GM23338 (cell line): ENCODE measurements around the gene ANKFY1. TPM values are rescaled to one million over a fixed set of nuclear protein-coding genes. Genes with fewer than 3 reads are reported as not detected.

Source experiments
- ATAC-seq: fragments of 200-7000 bp; cut with Tn5 transposase; 3 replicates; pipeline ENCODE4 v1.9.1; 2020
- DNase-seq: peaks from one replicate; pipeline ENCODE4 v3.0.0-alpha.2; 2015; ENCODE audit warnings: low spot score
- H2AFZ ChIP-seq: fragments of 200-600 bp; sonication (generic); 2 replicates; pipeline ENCODE4 v1.8.0; 2016; ENCODE audit warnings: antibody characterized with exemption, mild to moderate bottlenecking, moderate library complexity
- H3F3A ChIP-seq: fragments of 200-600 bp; sonication (generic); replicated peaks from 2 replicates; pipeline ENCODE4 v1.8.0; 2017; ENCODE audit warnings: antibody characterized with exemption, mixed run types, low read depth
- H3K27ac ChIP-seq: fragments of 200-600 bp; sonication (generic); 2 replicates; pipeline ENCODE4 v1.6.1; 2016; ENCODE audit warnings: low read depth
- H3K27me3 ChIP-seq: fragments of 200-600 bp; sonication (generic); 2 replicates; pipeline ENCODE4 v1.8.0; 2016; ENCODE audit warnings: mild to moderate bottlenecking, mixed run types, moderate library complexity; ENCODE audit not compliant: insufficient read depth
- H3K36me3 ChIP-seq: fragments of 200-600 bp; sonication (generic); 2 replicates; pipeline ENCODE4 v1.8.0; 2016; ENCODE audit warnings: mild to moderate bottlenecking; ENCODE audit not compliant: insufficient read depth
- H3K4me1 ChIP-seq: fragments of 200-600 bp; sonication (generic); 2 replicates; pipeline ENCODE4 v1.8.0; 2016; ENCODE audit warnings: mild to moderate bottlenecking, moderate library complexity; ENCODE audit not compliant: insufficient read depth
- H3K4me2 ChIP-seq: fragments of 200-600 bp; sonication (generic); 2 replicates; pipeline ENCODE4 v1.7.1; 2017; ENCODE audit warnings: mixed run types
- H3K4me3 ChIP-seq: fragments of 200-600 bp; sonication (generic); 2 replicates; pipeline ENCODE4 v1.6.1; 2016; ENCODE audit warnings: mixed run types
- H3K79me2 ChIP-seq: fragments of 200-600 bp; sonication (generic); replicated peaks from 2 replicates; pipeline ENCODE4 v1.8.0; 2017; ENCODE audit warnings: mild to moderate bottlenecking; ENCODE audit not compliant: insufficient read depth
- H3K9me2 ChIP-seq: fragments of 200-600 bp; sonication (generic); 2 replicates; pipeline ENCODE4 v1.8.0; 2017; ENCODE audit not compliant: insufficient read depth
- H4K20me1 ChIP-seq: fragments of 200-600 bp; sonication (generic); replicated peaks from 2 replicates; pipeline ENCODE4 v1.8.0; 2017; ENCODE audit warnings: mild to moderate bottlenecking; ENCODE audit not compliant: insufficient read depth
- H3K27ac Mint-ChIP-seq: 2 replicates; pipeline ENCODE4 v1.8.0; 2020; ENCODE audit warnings: inconsistent platforms, mild to moderate bottlenecking, moderate library complexity, mixed read lengths
- H3K27me3 Mint-ChIP-seq: 3 replicates; pipeline ENCODE4 v1.8.0; 2022; ENCODE audit warnings: low read depth, mild to moderate bottlenecking, moderate library complexity, mixed read lengths, inconsistent platforms; ENCODE audit not compliant: insufficient read depth, poor library complexity
- H3K36me3 Mint-ChIP-seq: 3 replicates; pipeline ENCODE4 v1.8.0; 2021; ENCODE audit warnings: low read depth, mild to moderate bottlenecking, inconsistent platforms, moderate library complexity, mixed read lengths
- H3K4me1 Mint-ChIP-seq: 3 replicates; pipeline ENCODE4 v1.8.0; 2020; ENCODE audit warnings: mild to moderate bottlenecking, inconsistent platforms, mixed read lengths
- H3K4me3 Mint-ChIP-seq: 3 replicates; pipeline ENCODE4 v1.8.0; 2021; ENCODE audit warnings: moderate library complexity, mild to moderate bottlenecking, inconsistent platforms, mixed read lengths
- H3K9me3 Mint-ChIP-seq: 3 replicates; pipeline ENCODE4 v1.8.0; 2020; ENCODE audit warnings: moderate library complexity, mild to moderate bottlenecking, inconsistent platforms, mixed read lengths
- JUNB ChIP-seq: IDR thresholded peaks from one replicate; pipeline ENCODE4 v1.6.1; 2016; ENCODE audit warnings: antibody characterized with exemption; ENCODE audit not compliant: unreplicated experiment
- NANOG ChIP-seq: IDR thresholded peaks from 2 replicates; pipeline ENCODE4 v1.6.1; 2016; ENCODE audit warnings: antibody characterized with exemption, borderline replicate concordance
- STAT1 ChIP-seq: IDR thresholded peaks from one replicate; pipeline ENCODE4 v1.6.1; 2016; ENCODE audit warnings: antibody characterized with exemption; ENCODE audit not compliant: unreplicated experiment
- polyA plus RNA-seq: library from polyadenylated mRNA; unstranded; fragments of >200 nt; fragmentation: Nextera tagmentation; extraction: Ambion mirVana; gene quantifications from 2 replicates; pipeline ENCODE4 v1.2.1, GENCODE V29; 2016
- total RNA-seq: library from RNA; depleted of rRNA; stranded (reverse); fragments of >200 nt; shearing (Covaris generic); gene quantifications from 2 replicates; pipeline ENCODE4 v1.2.3, GENCODE V29; 2014
- TF ChIP-seq, protein P1 (sequence below): fragments of 250-450 bp; sonication (Bioruptor Pico); IDR thresholded peaks from 2 replicates; pipeline ENCODE4 v1.5.0; 2020; ENCODE audit warnings: mild to moderate bottlenecking, moderate library complexity
- TF ChIP-seq, protein P2 (sequence below): IDR thresholded peaks from one replicate; pipeline ENCODE4 v1.6.1; 2018; ENCODE audit warnings: antibody characterized with exemption; ENCODE audit not compliant: unreplicated experiment
- TF ChIP-seq, protein P3 (sequence below): IDR thresholded peaks from 2 replicates; pipeline ENCODE4 v1.6.1; 2016; ENCODE audit warnings: antibody characterized with exemption

Gene ANKFY1
- total and polyA plus RNA-seq, 2 experiments from 2014 or later: 12.9 to 44.4 TPM

DNA sequence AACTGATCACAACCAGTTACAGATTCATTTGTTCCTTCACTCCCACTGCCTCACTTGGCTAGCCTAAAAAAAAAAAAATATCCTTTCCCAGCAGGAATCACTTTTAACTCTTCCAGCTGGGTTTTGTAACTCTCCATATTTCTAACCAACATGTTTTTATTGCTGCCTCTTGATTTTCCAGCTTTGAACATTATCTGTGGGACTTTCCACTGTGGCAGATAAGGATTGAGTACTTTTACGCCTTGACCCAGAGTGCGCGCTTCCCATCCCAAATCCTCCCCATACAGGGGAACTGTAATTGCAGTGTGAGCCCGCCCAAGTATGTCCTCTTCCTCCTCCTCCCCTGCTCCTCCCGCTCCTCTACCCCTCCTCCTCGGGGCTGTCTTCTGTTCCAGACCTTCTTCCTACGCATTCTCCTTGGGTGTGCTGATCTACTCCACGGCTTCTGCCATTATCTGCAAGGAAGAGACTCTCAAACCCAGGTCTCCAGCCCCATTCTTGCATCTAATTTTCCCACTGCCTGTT lies 77.4 kb downstream of the ANKFY1 start (continued):
- TF ChIP-seq, protein P1, sequence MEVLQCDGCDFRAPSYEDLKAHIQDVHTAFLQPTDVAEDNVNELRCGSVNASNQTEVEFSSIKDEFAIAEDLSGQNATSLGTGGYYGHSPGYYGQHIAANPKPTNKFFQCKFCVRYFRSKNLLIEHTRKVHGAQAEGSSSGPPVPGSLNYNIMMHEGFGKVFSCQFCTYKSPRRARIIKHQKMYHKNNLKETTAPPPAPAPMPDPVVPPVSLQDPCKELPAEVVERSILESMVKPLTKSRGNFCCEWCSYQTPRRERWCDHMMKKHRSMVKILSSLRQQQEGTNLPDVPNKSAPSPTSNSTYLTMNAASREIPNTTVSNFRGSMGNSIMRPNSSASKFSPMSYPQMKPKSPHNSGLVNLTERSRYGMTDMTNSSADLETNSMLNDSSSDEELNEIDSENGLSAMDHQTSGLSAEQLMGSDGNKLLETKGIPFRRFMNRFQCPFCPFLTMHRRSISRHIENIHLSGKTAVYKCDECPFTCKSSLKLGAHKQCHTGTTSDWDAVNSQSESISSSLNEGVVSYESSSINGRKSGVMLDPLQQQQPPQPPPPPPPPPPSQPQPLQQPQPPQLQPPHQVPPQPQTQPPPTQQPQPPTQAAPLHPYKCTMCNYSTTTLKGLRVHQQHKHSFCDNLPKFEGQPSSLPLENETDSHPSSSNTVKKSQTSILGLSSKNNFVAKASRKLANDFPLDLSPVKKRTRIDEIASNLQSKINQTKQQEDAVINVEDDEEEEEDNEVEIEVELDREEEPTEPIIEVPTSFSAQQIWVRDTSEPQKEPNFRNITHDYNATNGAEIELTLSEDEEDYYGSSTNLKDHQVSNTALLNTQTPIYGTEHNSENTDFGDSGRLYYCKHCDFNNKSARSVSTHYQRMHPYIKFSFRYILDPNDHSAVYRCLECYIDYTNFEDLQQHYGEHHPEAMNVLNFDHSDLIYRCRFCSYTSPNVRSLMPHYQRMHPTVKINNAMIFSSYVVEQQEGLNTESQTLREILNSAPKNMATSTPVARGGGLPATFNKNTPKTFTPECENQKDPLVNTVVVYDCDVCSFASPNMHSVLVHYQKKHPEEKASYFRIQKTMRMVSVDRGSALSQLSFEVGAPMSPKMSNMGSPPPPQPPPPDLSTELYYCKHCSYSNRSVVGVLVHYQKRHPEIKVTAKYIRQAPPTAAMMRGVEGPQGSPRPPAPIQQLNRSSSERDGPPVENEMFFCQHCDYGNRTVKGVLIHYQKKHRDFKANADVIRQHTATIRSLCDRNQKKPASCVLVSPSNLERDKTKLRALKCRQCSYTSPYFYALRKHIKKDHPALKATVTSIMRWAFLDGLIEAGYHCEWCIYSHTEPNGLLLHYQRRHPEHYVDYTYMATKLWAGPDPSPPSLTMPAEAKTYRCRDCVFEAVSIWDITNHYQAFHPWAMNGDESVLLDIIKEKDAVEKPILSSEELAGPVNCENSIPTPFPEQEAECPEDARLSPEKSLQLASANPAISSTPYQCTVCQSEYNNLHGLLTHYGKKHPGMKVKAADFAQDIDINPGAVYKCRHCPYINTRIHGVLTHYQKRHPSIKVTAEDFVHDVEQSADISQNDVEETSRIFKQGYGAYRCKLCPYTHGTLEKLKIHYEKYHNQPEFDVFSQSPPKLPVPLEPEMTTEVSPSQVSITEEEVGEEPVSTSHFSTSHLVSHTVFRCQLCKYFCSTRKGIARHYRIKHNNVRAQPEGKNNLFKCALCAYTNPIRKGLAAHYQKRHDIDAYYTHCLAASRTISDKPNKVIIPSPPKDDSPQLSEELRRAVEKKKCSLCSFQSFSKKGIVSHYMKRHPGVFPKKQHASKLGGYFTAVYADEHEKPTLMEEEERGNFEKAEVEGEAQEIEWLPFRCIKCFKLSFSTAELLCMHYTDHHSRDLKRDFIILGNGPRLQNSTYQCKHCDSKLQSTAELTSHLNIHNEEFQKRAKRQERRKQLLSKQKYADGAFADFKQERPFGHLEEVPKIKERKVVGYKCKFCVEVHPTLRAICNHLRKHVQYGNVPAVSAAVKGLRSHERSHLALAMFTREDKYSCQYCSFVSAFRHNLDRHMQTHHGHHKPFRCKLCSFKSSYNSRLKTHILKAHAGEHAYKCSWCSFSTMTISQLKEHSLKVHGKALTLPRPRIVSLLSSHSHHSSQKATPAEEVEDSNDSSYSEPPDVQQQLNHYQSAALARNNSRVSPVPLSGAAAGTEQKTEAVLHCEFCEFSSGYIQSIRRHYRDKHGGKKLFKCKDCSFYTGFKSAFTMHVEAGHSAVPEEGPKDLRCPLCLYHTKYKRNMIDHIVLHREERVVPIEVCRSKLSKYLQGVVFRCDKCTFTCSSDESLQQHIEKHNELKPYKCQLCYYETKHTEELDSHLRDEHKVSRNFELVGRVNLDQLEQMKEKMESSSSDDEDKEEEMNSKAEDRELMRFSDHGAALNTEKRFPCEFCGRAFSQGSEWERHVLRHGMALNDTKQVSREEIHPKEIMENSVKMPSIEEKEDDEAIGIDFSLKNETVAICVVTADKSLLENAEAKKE (CRISPR knock-in tag): no peak
- no peak for TF ChIP-seq NANOG

DNA sequence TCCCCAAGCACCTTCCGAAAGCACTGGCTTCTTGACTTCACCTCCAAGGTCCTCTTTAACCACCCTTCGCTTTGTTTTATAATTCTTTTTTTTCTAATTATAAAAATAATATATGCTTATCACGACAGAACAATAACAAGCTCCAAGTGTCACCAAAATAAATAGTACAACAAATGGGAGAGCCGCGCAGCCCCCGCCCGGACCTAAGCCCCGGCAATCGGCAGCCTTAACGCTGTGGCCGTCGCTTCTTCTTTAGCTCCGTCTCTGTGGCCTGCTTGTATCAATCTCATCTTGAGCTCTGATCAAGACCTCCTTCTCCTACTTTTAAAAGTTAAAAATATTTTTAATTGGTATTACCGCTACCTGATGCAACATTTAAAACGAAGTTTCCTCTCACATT lies 78.1 kb downstream of the ANKFY1 start:
- H3K4me3 Mint-ChIP-seq: no peak overlapping the region
- H3K27me3 ChIP-seq: no peaks in the 10 kb centered on the region
- H3K27me3 Mint-ChIP-seq: peaks cover 4% of the 10 kb centered on the region
- H3K4me1 ChIP-seq: no peaks in the 10 kb centered on the region; the same call in 1 of the 2 replicates
- H4K20me1 ChIP-seq: no peaks in the 10 kb centered on the region
- no peaks in the 10 kb centered on the region for H3K9me2 ChIP-seq
- 0 out of 2 replicates have a peak, but pooled peaks cover 4% of the 10 kb centered on the region for H3F3A ChIP-seq
- no peak overlapping the region for H2AFZ ChIP-seq
- no peak overlapping the region for H3K4me2 ChIP-seq
- H3K27ac ChIP-seq: peak overlapping the region; percentile 86; the same call in 1 of the 2 replicates
- ATAC-seq (no peak), DNase-seq (no peak)
- H3K4me1 Mint-ChIP-seq: peaks cover 10% of the 10 kb centered on the region
- H3K27ac Mint-ChIP-seq: peak overlapping the region; percentile 73; the same call in 1 of the 2 replicates
- H3K36me3 ChIP-seq: peaks cover 35% of the 10 kb centered on the region
- no peaks in the 10 kb centered on the region; the same call in 1 of the 2 replicates for H3K79me2 ChIP-seq
- no peak overlapping the region for H3K4me3 ChIP-seq
- no peaks in the 10 kb centered on the region for H3K9me3 Mint-ChIP-seq
- H3K36me3 Mint-ChIP-seq: peaks cover 81% of the 10 kb centered on the region
- TF ChIP-seq JUNB: no peak
- no peak for TF ChIP-seq STAT1
- no peak for TF ChIP-seq NANOG
- TF ChIP-seq, protein P2, sequence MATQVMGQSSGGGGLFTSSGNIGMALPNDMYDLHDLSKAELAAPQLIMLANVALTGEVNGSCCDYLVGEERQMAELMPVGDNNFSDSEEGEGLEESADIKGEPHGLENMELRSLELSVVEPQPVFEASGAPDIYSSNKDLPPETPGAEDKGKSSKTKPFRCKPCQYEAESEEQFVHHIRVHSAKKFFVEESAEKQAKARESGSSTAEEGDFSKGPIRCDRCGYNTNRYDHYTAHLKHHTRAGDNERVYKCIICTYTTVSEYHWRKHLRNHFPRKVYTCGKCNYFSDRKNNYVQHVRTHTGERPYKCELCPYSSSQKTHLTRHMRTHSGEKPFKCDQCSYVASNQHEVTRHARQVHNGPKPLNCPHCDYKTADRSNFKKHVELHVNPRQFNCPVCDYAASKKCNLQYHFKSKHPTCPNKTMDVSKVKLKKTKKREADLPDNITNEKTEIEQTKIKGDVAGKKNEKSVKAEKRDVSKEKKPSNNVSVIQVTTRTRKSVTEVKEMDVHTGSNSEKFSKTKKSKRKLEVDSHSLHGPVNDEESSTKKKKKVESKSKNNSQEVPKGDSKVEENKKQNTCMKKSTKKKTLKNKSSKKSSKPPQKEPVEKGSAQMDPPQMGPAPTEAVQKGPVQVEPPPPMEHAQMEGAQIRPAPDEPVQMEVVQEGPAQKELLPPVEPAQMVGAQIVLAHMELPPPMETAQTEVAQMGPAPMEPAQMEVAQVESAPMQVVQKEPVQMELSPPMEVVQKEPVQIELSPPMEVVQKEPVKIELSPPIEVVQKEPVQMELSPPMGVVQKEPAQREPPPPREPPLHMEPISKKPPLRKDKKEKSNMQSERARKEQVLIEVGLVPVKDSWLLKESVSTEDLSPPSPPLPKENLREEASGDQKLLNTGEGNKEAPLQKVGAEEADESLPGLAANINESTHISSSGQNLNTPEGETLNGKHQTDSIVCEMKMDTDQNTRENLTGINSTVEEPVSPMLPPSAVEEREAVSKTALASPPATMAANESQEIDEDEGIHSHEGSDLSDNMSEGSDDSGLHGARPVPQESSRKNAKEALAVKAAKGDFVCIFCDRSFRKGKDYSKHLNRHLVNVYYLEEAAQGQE: no peak
- TF ChIP-seq, protein P3, sequence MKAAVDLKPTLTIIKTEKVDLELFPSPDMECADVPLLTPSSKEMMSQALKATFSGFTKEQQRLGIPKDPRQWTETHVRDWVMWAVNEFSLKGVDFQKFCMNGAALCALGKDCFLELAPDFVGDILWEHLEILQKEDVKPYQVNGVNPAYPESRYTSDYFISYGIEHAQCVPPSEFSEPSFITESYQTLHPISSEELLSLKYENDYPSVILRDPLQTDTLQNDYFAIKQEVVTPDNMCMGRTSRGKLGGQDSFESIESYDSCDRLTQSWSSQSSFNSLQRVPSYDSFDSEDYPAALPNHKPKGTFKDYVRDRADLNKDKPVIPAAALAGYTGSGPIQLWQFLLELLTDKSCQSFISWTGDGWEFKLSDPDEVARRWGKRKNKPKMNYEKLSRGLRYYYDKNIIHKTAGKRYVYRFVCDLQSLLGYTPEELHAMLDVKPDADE: no peak
